Neural progenitor cell (in vitro differentiated cells): Measurements from ENCODE around the gene CACNA1D. TPM values are rescaled to one million over a fixed set of nuclear protein-coding genes. Genes with fewer than 3 reads are reported as not detected.

ENCODE experiments used
- DNase-seq: peaks from one replicate; pipeline ENCODE4 v3.0.0-alpha.2; 2016; ENCODE audit warnings: low spot score
- H2AFZ ChIP-seq: fragments of 200-600 bp; sonication (generic); replicated peaks from 2 replicates; pipeline ENCODE4 v1.6.1; 2016; ENCODE audit warnings: antibody characterized with exemption
- H3F3A ChIP-seq: fragments of 200-600 bp; sonication (generic); 2 replicates; pipeline ENCODE4 v1.6.1; 2016; ENCODE audit warnings: antibody characterized with exemption, low read depth
- H3K27ac ChIP-seq: fragments of 200-600 bp; sonication (generic); 2 replicates; pipeline ENCODE4 v1.5.1; 2016; ENCODE audit warnings: mild to moderate bottlenecking
- H3K27me3 ChIP-seq: fragments of 200-600 bp; sonication (generic); 2 replicates; pipeline ENCODE4 v1.6.1; 2016; ENCODE audit warnings: mild to moderate bottlenecking, moderate library complexity
- H3K36me3 ChIP-seq: fragments of 200-600 bp; sonication (generic); 2 replicates; pipeline ENCODE4 v1.5.1; 2016
- H3K4me1 ChIP-seq: fragments of 200-600 bp; sonication (generic); 2 replicates; pipeline ENCODE4 v1.6.1; 2016; ENCODE audit warnings: mixed run types
- H3K4me2 ChIP-seq: fragments of 200-600 bp; sonication (generic); 2 replicates; pipeline ENCODE4 v1.6.1; 2016
- H3K4me3 ChIP-seq: fragments of 200-600 bp; sonication (generic); 2 replicates; pipeline ENCODE4 v1.5.1; 2016
- H3K79me2 ChIP-seq: fragments of 200-600 bp; sonication (generic); 2 replicates; pipeline ENCODE4 v1.6.1; 2016; ENCODE audit warnings: low read depth
- H3K9ac ChIP-seq: fragments of 200-600 bp; sonication (generic); 2 replicates; pipeline ENCODE4 v1.6.1; 2016
- H3K9me3 ChIP-seq: fragments of 200-600 bp; sonication (generic); 2 replicates; pipeline ENCODE4 v1.5.1; 2016; ENCODE audit warnings: low read depth
- H4K20me1 ChIP-seq: fragments of 200-600 bp; sonication (generic); 2 replicates; pipeline ENCODE4 v1.6.1; 2016; ENCODE audit warnings: low read depth
- H3K27ac Mint-ChIP-seq: 3 replicates; pipeline ENCODE4 v1.8.0; 2021; ENCODE audit warnings: mixed read lengths
- H3K27me3 Mint-ChIP-seq: 2 replicates; pipeline ENCODE4 v1.8.0; 2022; ENCODE audit warnings: low read depth, mild to moderate bottlenecking, inconsistent platforms, moderate library complexity, mixed read lengths; ENCODE audit not compliant: insufficient read depth
- H3K36me3 Mint-ChIP-seq: 3 replicates; pipeline ENCODE4 v1.8.0; 2021; ENCODE audit warnings: mixed read lengths
- H3K4me1 Mint-ChIP-seq: 3 replicates; pipeline ENCODE4 v1.8.0; 2021; ENCODE audit warnings: mixed read lengths
- H3K4me3 Mint-ChIP-seq: 3 replicates; pipeline ENCODE4 v1.8.0; 2021; ENCODE audit warnings: mild to moderate bottlenecking, moderate library complexity, mixed read lengths
- H3K9me3 Mint-ChIP-seq: 3 replicates; pipeline ENCODE4 v1.8.0; 2020; ENCODE audit warnings: mixed read lengths
- CTCF ChIP-seq: fragments of 200-600 bp; sonication (generic); IDR thresholded peaks from 2 replicates; pipeline ENCODE4 v1.5.1; 2017; ENCODE audit warnings: antibody characterized with exemption, mild to moderate bottlenecking
- EZH2 ChIP-seq: fragments of 200-600 bp; sonication (generic); IDR thresholded peaks from 2 replicates; pipeline ENCODE4 v1.6.1; 2017; ENCODE audit warnings: antibody characterized with exemption, mild to moderate bottlenecking, moderate library complexity
- EZH2phosphoT487 ChIP-seq: fragments of 200-600 bp; sonication (generic); IDR thresholded peaks from 2 replicates; pipeline ENCODE4 v1.6.1; 2017; ENCODE audit warnings: antibody characterized with exemption
- total RNA-seq: library from RNA; depleted of rRNA; stranded (reverse); fragments of >200 nt; gene quantifications from 2 replicates; pipeline ENCODE4 v1.2.3, GENCODE V29; 2015; ENCODE audit warnings: low replicate concordance

The CACNA1D gene
- total RNA-seq, 1 donor from 2014 or later: 4.7 TPM

GRCh38 chr3:53813876-53814275 lies 319.5 kb downstream of the CACNA1D start:
- Histone ChIP-seq H3K9me3 (no peaks in the 10 kb centered on the region), H3F3A (no peaks in the 10 kb centered on the region), H3K27ac (no peak overlapping the region), H4K20me1 (no peaks in the 10 kb centered on the region), H3K27me3 (no peaks in the 10 kb centered on the region), H3K79me2 (no peaks in the 10 kb centered on the region), H3K4me1 (no peaks in the 10 kb centered on the region), H2AFZ (no peak overlapping the region), H3K4me3 (no peak overlapping the region), H3K9ac (no peak overlapping the region), H3K4me2 (no peak overlapping the region), H3K36me3 (no peaks in the 10 kb centered on the region)
- peaks cover 5% of the 10 kb centered on the region for H3K27me3 Mint-ChIP-seq
- no peak for TF ChIP-seq CTCF
- no peak for TF ChIP-seq EZH2phosphoT487
- no peak for TF ChIP-seq EZH2
- no peak overlapping the region for H3K4me3 Mint-ChIP-seq
- DNase-seq: no peak
- peaks cover 7% of the 10 kb centered on the region for H3K4me1 Mint-ChIP-seq
- H3K9me3 Mint-ChIP-seq: no peaks in the 10 kb centered on the region
- no peak overlapping the region for H3K27ac Mint-ChIP-seq
- H3K36me3 Mint-ChIP-seq: no peaks in the 10 kb centered on the region

- Histone ChIP-seq H2AFZ (no peak overlapping the region), H3K4me2 (no peak overlapping the region), H3K9ac (no peak overlapping the region), H3K4me3 (no peak overlapping the region), H3F3A (no peaks in the 10 kb centered on the region), H4K20me1 (no peaks in the 10 kb centered on the region), H3K36me3 (no peaks in the 10 kb centered on the region), H3K9me3 (no peaks in the 10 kb centered on the region), H3K4me1 (no peaks in the 10 kb centered on the region), H3K79me2 (no peaks in the 10 kb centered on the region), H3K27ac (no peak overlapping the region), H3K27me3 (no peaks in the 10 kb centered on the region)
- TF ChIP-seq EZH2 (no peak), EZH2phosphoT487 (no peak), CTCF (no peak)
- Mint-ChIP-seq H3K4me3 (no peak overlapping the region), H3K9me3 (no peaks in the 10 kb centered on the region), H3K4me1 (peaks cover 7% of the 10 kb centered on the region), H3K27me3 (peaks cover 5% of the 10 kb centered on the region), H3K27ac (no peak overlapping the region), H3K36me3 (no peaks in the 10 kb centered on the region)
- DNase-seq: no peak
Measured at GRCh38 chr3:53815067-53815466, 320.7 kb downstream of the CACNA1D start.

GRCh38 chr3:53815651-53816050 lies 321.2 kb downstream of the CACNA1D start:
- H3K27me3 Mint-ChIP-seq: peaks cover 5% of the 10 kb centered on the region
- Histone ChIP-seq H3K79me2 (no peaks in the 10 kb centered on the region), H3K4me2 (no peak overlapping the region), H3K4me3 (no peak overlapping the region), H3K9ac (no peak overlapping the region), H3K36me3 (no peaks in the 10 kb centered on the region), H4K20me1 (no peaks in the 10 kb centered on the region), H3F3A (no peaks in the 10 kb centered on the region), H2AFZ (no peak overlapping the region), H3K27me3 (no peaks in the 10 kb centered on the region), H3K27ac (no peak overlapping the region), H3K4me1 (no peaks in the 10 kb centered on the region), H3K9me3 (no peaks in the 10 kb centered on the region)
- H3K27ac Mint-ChIP-seq: no peak overlapping the region
- H3K4me3 Mint-ChIP-seq: no peak overlapping the region
- TF ChIP-seq CTCF (no peak), EZH2 (no peak), EZH2phosphoT487 (no peak)
- no peaks in the 10 kb centered on the region for H3K36me3 Mint-ChIP-seq
- H3K4me1 Mint-ChIP-seq: peaks cover 7% of the 10 kb centered on the region
- H3K9me3 Mint-ChIP-seq: no peaks in the 10 kb centered on the region
- DNase-seq: no peak

GRCh38 chr3:53816425-53816824 lies 322.0 kb downstream of the CACNA1D start:
- Mint-ChIP-seq H3K4me1 (peaks cover 8% of the 10 kb centered on the region), H3K27ac (no peak overlapping the region), H3K9me3 (no peaks in the 10 kb centered on the region), H3K27me3 (peaks cover 5% of the 10 kb centered on the region), H3K4me3 (no peak overlapping the region), H3K36me3 (no peaks in the 10 kb centered on the region)
- Histone ChIP-seq H3K36me3 (no peaks in the 10 kb centered on the region), H3K4me1 (no peaks in the 10 kb centered on the region), H4K20me1 (no peaks in the 10 kb centered on the region), H2AFZ (no peak overlapping the region), H3K9ac (no peak overlapping the region), H3K4me3 (no peak overlapping the region), H3F3A (no peaks in the 10 kb centered on the region), H3K27ac (no peak overlapping the region), H3K79me2 (no peaks in the 10 kb centered on the region), H3K9me3 (no peaks in the 10 kb centered on the region), H3K4me2 (no peak overlapping the region), H3K27me3 (no peaks in the 10 kb centered on the region)
- no peak for DNase-seq
- no peak for TF ChIP-seq CTCF
- no peak for TF ChIP-seq EZH2phosphoT487
